ENCODE results near the gene ZFYVE28. TPM values are rescaled to one million over a fixed set of nuclear protein-coding genes. Genes with fewer than 3 reads are reported as not detected.

ZFYVE28 gene
- total RNA-seq, 1 donor from 2014 or later = 0.39 TPM

- H3F3A ChIP-seq (ENCODE audit: low read depth) = no peaks in the 10 kb centered on the region
- no peak overlapping the region for H2AFZ ChIP-seq (replicated peaks)
- no peaks in the 10 kb centered on the region for H3K4me1 ChIP-seq
- no peaks in the 10 kb centered on the region for H3K9me3 ChIP-seq (ENCODE audit: low read depth)
- Mint-ChIP-seq H3K4me3 (no peak overlapping the region), H3K27ac (no peak overlapping the region), H3K4me1 (no peaks in the 10 kb centered on the region), H3K36me3 (no peaks in the 10 kb centered on the region), H3K27me3 (ENCODE audit: insufficient read depth, low read depth) (peaks cover 10% of the 10 kb centered on the region), H3K9me3 (no peaks in the 10 kb centered on the region)
- H3K4me2 ChIP-seq = no peak overlapping the region
- no peaks in the 10 kb centered on the region for H3K79me2 ChIP-seq (ENCODE audit: low read depth)
- no peak for DNase-seq (ENCODE audit: low spot score)
- H3K27ac ChIP-seq = no peak overlapping the region
- no peaks in the 10 kb centered on the region for H3K36me3 ChIP-seq
- no peaks in the 10 kb centered on the region for H3K27me3 ChIP-seq
- TF ChIP-seq EZH2phosphoT487 (IDR thresholded peaks at IDR 0.05) = no peak
- no peak for TF ChIP-seq EZH2 (IDR thresholded peaks at IDR 0.05)
- no peak for TF ChIP-seq CTCF (IDR thresholded peaks at IDR 0.05)
- H4K20me1 ChIP-seq (ENCODE audit: low read depth) = no peaks in the 10 kb centered on the region
- H3K4me3 ChIP-seq = no peak overlapping the region
- no peak overlapping the region for H3K9ac ChIP-seq
These were observed 28.5 kb upstream of the ZFYVE28 start for GRCh38 chr4:2446656-2447564.

GRCh38 chr4:2445571-2445970, 27.1 kb upstream of the ZFYVE28 start:
- TF ChIP-seq EZH2 (IDR thresholded peaks at IDR 0.05) (no peak), CTCF (IDR thresholded peaks at IDR 0.05) (no peak), EZH2phosphoT487 (IDR thresholded peaks at IDR 0.05) (no peak)
- no peak overlapping the region for H3K4me3 Mint-ChIP-seq

GRCh38 chr4:2445130-2445529, 26.7 kb upstream of the ZFYVE28 start:
- Histone ChIP-seq H3F3A (ENCODE audit: low read depth) (no peaks in the 10 kb centered on the region), H4K20me1 (ENCODE audit: low read depth) (no peaks in the 10 kb centered on the region), H3K36me3 (no peaks in the 10 kb centered on the region), H3K4me3 (no peak overlapping the region), H3K9me3 (ENCODE audit: low read depth) (no peaks in the 10 kb centered on the region), H3K4me1 (no peaks in the 10 kb centered on the region), H3K27ac (no peak overlapping the region), H3K79me2 (ENCODE audit: low read depth) (no peaks in the 10 kb centered on the region), H3K27me3 (no peaks in the 10 kb centered on the region), H2AFZ (replicated peaks) (no peak overlapping the region), H3K4me2 (no peak overlapping the region), H3K9ac (no peak overlapping the region)
- no peaks in the 10 kb centered on the region for H3K36me3 Mint-ChIP-seq
- no peaks in the 10 kb centered on the region for H3K9me3 Mint-ChIP-seq
- H3K4me1 Mint-ChIP-seq = no peaks in the 10 kb centered on the region
- H3K27me3 Mint-ChIP-seq (ENCODE audit: insufficient read depth, low read depth) = peaks cover 7% of the 10 kb centered on the region
- H3K27ac Mint-ChIP-seq = no peak overlapping the region
- no peak overlapping the region for H3K4me3 Mint-ChIP-seq
- TF ChIP-seq CTCF (IDR thresholded peaks at IDR 0.05) (no peak), EZH2phosphoT487 (IDR thresholded peaks at IDR 0.05) (no peak), EZH2 (IDR thresholded peaks at IDR 0.05) (no peak)
- no peak for DNase-seq (ENCODE audit: low spot score)

More at GRCh38 chr4:2445571-2445970, 27.1 kb upstream of the ZFYVE28 start:
- Histone ChIP-seq H3K27me3 (no peaks in the 10 kb centered on the region), H3K9me3 (ENCODE audit: low read depth) (no peaks in the 10 kb centered on the region), H3K4me2 (no peak overlapping the region), H3F3A (ENCODE audit: low read depth) (no peaks in the 10 kb centered on the region), H3K79me2 (ENCODE audit: low read depth) (no peaks in the 10 kb centered on the region), H4K20me1 (ENCODE audit: low read depth) (no peaks in the 10 kb centered on the region), H2AFZ (replicated peaks) (no peak overlapping the region), H3K27ac (no peak overlapping the region), H3K36me3 (no peaks in the 10 kb centered on the region), H3K9ac (no peak overlapping the region), H3K4me3 (no peak overlapping the region), H3K4me1 (no peaks in the 10 kb centered on the region)
- Mint-ChIP-seq H3K27me3 (ENCODE audit: insufficient read depth, low read depth) (peaks cover 7% of the 10 kb centered on the region), H3K27ac (no peak overlapping the region), H3K4me1 (no peaks in the 10 kb centered on the region), H3K36me3 (no peaks in the 10 kb centered on the region), H3K9me3 (no peaks in the 10 kb centered on the region)
- DNase-seq (ENCODE audit: low spot score) = no peak
